NOMO-1 treated with DMSO at 0.1 percent for 48 hours (cell line): ENCODE results near the gene P3H2.
A peak's percentile ranks its signal among the peaks of the same experiment; 100 is the strongest.

Experiments used
- DNase-seq: peaks from one replicate; lab custom pipeline; 2025; ENCODE audit not compliant: unreplicated experiment; lab: John Stamatoyannopoulos, UW

Gene P3H2

DNA sequence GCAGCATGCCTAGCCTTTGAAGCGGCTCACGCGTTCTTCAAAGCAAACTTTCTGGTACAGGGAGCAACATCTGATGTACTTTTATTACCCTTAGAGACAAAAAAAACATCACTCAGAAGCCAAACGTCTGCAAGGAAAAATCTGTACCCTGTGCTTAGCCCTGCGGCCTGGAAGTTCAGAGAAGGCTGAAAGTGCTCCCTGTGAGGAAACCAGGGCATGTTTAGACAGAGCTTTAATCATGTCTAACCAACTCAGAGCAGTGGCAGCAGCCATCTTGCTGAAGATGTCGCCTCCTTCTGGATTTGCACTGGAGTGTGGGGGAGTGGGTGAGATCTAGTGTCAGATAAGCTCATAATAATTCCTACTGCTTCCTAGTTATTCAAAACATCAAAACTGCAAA, 170.4 kb downstream of the P3H2 start:
- no peak for DNase-seq

DNA sequence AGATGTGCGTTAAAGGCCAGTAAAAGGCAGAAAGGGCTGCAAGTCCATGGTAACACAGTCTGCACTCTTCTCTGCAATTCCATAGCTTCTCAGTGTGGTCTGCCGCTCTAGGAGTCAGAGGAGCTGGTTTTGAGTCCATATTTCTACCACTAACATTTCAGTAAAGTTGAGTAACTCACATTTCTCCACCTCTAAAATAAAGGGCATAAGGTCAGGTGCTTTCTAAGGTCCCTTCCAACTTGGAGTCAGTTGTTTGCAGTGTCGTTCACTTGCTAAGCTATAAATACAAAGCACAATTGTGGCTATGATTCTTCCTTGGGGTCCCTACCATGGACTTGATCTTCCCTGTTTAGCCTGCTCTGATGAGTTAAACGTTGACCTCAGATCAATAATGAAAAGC, 171.1 kb downstream of the P3H2 start:
- no peak for DNase-seq

DNA sequence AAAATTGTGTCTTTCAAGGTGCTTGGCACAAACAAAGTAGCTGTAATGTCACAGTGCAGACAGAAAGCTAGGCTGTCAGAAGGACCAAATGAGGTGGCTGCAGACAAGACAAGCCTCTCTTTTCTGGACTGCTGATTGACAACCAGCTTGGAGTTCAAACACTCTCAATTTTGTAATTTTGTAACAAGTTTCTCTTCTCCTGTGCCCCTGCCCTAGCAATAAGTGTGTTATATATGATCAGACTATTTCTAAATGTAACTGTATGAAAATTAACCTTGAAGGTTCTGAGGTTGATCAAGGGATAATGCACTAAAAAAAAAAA, 172.0 kb downstream of the P3H2 start:
- DNase-seq = no peak

DNA sequence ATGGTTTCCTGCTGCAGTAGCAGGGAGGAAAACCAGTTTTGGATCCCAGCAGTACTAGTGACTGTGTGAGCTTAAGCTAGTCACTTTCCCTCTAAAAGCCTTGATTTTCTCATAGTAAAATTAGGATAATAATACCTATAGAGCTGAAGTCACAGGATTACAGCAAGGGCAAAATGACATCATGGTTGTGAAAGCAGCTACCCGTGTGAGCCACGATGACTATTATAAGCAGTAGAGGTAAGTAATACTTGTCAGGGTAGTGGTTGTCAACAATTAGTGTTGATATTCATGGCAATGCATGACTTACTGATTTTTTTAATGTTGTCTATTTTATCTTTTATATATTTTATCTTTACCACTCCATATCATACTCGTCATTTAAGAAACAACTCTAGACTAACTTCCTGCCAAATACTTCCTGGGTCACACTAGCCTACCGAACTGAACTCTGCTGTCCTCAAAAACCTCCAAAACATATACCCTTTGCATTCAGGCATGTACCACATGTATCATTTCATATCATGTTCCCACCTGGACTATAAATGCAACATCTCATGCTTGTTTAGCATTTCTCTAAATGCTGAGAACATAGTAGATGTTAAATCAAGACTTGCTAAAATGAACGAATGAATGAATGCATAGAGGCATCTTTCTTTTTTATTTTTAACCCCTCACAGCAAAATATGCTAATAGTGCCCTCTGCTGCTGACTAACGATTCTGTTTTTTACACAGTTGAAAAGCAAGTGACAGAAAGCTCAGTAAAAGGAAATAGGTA, 172.6 kb downstream of the P3H2 start:
- peak; percentile 78 for DNase-seq

DNA sequence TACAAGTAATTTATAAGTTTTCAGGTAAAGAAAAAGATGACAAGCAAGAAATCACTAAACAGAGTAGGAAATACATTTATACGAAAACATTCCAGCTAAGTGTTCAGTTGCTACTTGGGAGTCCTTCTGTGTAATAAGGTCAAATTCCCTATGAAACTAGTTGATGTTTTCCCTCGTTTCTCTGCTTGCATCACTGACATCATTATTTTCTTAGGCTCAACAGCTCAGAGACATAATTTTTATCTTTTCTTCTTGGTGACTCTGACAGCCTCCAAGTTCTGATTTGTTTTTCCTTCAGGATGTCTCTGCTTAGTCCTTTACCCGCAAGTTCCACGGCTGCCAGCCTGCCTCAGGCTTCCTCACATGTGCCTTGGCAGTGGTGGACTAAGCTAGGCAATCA, 173.6 kb downstream of the P3H2 start:
- DNase-seq = no peak

DNA sequence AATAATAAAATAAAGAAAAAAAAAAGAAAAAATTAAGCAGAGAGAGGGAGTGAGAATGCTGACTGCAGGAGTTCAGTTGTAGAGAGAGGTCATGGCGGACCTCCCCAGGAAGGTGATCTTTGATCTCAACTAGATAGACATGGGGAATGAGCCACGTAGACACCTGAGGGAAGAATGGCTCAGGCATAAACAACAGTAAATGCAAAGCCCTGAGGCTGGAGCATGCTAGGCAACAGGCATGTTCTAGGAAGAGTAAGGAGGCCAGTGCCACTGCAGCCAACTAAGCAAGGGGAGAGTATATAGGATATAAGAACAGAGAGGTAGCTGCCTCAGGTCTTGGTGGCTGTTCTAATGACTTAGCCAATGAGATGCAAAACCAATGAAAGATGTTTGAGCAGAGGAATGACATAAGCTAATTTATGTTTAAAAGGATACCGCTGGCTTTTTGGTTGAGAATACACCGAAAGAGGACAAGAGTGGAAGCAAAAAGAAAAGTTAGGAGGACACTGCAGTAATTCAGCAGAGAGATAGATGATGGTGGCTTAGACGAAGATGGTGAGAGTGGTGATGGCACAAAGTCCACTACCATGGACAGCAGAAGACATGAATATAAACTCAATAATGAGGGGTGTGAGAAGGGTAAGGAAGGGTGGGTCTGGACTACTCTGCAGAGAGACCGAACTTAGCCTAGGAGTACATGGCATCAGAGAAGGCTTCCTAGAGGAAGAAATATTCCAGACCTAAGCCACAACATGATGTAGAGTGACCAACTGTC, 174.6 kb downstream of the P3H2 start:
- no peak for DNase-seq

DNA sequence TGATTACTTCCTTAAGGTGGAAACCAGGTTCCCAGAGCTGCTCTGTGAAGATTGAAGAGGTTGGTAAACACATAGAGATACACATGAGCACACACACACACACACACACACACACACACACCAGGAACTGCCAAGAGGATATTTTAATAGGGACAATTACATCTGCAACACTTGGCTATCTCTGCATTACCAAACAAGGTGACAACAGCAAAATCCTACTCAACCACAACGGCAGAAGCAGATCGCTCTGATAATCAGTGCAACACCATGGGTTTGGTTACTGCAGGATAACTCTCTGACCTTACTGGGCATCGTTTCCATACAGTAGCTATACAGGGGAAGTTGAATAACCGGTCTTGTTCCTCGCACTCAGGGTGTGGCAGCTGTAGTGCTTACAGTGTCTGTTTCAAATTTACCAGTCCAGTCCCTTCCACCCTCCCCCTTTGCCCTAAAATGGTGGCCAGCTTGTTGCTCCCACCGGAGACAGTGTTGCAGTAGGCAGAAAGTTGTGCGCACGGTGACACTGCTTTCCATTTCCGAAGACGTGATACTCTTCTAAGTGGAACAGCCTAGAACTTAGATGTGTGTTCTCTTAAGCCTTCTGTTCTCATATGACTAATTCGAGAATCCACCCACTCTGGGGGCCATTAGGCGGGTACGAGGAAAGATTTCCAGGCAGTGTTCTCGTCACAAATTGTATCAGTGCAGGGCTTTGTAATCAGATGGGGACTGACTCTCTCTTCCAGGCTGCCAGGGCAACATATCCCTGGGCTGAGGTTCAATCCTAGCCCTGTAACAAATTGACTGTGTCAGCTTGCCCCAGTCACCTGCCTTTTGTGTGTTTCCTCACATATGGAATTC, 176.2 kb downstream of the P3H2 start:
- no peak for DNase-seq

DNA sequence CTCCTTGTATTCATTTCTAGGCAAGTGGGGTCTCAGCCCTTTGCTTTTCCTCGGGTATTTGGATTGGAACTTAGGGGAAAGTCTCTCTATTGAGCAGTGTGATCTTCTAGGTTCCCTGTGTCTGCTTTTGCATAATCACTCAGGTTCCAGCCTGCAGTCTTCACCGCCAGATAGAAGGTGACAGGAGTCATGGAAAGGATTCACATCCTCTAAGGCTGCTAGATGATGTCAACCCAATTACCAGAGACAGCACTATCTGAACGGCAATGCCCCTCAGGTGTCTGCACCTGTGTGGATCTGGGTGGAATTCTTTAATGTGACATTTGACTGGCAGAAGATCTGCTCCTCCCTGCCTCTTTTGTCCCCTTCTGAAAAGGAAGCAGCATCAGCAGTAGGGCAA, 177.7 kb downstream of the P3H2 start:
- no peak for DNase-seq

DNA sequence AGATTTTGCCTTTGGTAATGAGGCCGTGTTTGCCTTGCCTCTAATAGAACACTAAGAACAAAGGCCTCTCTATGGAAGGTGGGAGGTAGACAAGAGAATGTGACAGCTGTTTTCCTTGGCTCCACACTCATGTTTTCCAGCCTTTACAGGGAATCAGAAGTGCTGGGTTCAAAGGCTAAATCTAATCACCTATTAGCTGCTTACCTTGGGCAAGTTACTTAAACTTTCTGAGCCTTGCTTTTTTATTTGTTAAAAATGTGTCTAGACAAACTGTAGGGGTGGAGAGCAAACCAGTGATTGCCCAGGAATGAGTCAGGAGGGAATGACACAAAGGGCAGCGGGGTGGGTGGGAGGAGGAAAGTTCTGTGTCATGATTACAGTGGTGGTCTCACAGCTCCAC, 179.0 kb downstream of the P3H2 start:
- no peak for DNase-seq

DNA sequence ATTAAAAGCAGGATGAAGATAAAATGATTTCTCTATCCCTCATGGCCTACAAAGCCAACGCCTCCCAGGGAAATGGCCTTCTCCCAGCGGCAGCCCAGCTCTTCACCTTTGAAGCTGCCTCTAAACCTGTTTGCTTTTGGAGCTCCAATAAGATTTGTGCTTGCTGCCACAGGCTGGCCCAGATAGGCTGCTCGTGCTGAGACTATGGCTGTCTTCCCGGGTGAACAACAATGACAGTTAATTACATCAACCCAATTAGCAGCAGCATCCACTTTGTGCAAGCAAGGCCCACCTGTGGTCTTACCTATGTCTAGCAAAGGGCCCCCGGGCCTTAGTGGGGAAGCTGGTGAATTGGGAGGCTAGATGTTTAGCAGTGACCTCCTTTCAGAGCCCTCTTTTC, 179.6 kb downstream of the P3H2 start:
- no peak for DNase-seq

DNA sequence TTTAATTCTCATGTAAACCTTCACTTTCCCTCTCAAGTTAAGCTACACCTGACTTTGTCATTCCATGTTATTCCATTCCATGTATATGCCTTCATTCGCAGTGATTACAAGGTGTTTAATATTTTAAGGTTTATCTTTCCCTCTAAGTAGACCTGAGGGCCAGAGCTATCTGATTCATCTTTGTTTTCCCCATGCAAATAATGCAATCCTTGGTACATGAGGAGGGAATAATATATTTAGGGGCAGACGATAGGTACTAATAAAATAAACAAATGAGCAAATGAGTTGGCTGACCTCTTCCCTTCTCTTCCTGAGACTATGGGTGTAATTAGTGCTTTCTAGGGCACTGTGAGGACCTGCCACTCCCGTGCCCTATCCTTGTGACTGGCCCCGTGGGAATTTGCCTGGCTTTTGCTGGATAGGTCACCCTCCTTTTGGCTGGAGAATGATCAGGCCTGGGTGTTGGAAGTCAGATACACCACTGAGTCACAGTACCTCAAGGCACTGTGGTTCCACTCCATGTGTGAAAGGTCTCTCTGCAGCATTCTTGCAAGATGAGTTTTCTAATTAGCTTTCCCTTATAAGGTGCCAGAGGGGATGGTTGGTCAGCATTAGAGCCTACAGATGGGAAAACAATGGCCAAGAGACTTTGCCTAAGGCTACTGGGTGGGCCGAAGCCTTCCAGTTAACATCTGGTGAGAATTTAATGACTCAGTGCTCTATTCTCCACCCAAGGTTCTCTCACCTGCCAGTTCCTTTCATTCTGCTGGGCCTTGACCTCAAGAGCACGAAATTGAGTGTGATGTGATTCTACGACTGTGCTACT, 183.2 kb downstream of the P3H2 start:
- DNase-seq = no peak

DNA sequence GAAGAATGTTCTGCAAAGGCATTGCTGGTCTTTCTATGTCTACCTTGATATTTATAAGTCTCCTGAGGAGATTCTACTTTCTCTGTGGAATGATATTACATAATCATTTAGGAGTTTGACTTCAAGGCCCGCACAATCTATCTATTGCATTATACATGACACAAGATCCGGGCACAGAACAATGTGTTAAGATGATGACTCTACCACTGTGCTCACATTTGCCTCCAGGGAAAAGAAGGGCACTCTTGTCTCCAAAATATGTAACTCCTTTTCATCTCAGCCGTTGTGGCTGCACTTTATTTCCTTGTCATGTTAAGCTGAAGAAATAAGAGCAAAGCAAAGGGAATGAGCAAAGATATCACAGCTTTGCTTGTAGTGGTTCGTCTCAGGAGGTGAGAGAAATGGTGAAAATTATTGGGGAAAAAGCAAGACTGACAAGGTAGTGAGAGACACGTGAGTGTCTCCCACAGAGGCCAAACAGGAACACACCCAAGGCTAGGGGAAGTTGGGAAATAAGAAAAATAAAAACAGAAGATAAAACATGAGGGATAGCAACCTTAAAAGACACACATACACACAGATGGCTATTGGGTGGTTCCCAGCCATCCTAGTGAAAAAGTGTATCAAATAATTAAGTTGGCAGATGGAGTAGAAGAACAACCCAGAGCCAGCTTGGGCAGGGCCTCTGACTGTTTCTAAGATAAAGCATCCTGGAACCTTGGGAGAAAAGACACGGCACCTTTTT, 184.3 kb downstream of the P3H2 start:
- peak; percentile 22 for DNase-seq

DNA sequence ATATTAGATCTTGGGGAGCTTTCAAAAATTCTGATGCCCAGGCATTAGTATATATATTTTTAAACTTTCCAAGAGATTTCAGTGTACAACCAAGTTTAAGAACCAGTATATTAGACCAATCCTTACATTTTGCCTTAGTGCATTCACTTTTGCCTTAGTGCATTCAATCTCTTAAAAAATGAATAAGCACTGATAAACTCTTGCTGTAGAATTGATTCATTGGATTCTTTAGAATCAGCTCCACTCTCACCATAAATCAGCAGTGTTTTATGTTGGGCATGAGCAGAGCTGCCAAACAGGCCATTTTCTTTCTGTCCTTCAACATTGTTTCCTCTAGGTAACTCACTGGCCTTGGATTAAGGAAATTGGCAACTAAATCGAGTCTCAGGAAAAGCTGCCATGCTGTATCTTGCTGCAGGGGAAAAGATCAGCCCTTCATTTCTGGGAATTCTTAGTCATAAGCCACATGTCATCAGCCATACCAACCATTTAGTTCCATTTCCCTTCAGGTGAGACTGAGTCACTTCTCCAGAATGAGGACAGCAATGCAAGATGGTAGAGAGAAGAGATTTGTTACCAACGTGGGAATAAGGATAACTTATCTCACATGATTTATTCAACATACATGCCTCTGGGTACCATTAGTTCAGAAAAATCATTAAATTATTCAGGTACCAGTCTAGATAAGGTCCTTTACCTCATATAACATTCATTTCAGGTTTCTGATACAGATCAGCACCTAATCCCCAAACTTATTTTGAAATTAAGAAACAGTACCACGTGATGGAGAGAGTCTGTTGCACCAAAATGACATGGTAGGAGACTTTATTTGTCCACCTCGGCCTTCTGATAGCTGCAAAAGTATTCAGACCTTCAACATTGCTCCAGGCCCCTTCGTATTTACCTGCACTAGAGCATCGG, 192.5 kb downstream of the P3H2 start:
- DNase-seq = no peak

DNA sequence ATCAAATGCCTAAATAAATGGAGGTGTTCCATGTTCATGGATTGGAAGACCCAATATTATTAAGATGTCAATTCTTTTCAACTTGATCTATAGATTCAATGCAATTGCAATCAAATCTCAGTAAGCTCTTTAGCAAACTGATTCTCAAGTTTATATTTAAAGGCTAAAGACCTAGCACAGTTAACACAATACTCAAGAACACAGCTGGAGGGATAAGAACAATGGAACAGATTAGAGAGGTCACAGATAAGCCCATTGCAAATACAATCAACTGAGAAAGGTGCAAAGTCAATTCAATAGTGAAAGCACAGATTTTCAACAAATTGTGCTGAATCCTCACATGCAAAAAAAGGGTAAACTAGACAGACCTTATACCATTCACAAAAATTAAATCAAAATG, 198.9 kb downstream of the P3H2 start:
- no peak for DNase-seq

DNA sequence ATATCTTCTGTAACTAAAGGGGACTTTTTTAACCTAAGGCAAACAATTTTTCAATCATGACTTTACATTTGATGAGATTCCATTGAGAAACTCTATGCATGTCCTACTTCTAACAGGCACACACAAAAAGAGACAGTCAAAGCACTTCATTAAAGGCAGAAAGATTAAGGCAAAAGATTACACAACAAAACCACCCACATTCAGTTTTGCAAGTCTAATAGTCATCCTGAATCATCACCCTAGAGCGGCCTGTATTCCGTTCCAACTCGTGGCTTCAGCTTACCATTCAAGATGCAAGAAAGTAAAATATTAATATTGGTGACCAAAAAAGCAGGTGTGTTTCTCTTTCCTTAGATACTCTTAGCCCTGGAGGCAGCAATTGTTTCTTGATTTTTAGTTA, 205.9 kb downstream of the P3H2 start:
- DNase-seq = peak; percentile 98

DNA sequence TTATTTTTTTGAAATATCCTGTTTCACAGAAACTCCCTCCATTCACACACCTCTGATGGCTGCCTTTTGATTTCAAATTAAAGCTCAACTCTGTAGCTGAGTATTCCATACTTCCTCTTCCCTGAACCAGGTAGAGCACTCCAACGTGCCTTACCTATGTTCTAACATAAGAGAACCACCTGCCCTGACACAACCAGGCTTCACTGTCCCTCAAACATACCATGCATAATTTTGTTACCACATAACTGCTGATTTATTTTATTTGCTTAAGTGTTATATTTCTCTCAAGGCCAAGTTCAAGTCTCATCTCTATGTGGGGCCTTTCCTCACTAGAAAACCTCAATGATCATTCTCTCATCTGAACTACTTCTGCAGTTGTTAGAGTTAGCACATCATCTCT, 209.7 kb downstream of the P3H2 start:
- no peak for DNase-seq

DNA sequence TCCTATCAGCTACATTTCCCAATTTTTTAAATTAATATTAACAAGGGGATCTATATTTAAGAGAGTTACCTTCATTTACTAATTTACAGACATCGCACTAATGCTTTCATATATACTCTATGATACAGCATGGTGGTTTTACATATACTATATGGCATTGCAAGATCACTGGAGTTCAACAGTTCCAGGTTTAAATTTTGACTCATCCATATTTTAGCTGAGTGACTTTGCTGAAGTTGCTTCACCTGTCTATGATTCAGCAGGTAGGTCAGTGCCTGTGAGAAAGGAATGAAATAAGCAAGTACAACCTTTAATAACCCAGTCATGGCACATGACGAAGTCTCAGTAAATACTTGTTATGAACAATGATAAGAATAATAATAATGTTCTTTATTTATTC, 211.1 kb downstream of the P3H2 start:
- no peak for DNase-seq

DNA sequence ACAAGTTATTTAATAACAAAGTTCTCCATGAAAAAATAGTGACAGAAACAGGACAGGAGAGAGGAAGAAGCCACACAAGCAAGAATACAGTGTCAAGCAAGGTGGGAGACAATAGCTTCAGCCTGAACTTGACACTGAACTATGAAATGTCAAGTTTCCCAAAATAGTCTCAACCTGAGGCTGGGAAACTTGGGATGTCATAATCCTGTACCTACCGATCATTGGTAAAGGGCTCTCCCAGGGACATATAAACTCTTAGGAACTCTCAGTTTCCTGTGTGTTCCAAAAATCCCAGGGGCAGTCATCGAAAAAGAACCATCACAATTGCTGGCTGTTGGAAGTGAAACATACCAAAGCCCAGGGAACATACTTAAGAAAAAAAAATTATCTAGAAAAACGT, 211.6 kb downstream of the P3H2 start:
- DNase-seq = no peak

DNA sequence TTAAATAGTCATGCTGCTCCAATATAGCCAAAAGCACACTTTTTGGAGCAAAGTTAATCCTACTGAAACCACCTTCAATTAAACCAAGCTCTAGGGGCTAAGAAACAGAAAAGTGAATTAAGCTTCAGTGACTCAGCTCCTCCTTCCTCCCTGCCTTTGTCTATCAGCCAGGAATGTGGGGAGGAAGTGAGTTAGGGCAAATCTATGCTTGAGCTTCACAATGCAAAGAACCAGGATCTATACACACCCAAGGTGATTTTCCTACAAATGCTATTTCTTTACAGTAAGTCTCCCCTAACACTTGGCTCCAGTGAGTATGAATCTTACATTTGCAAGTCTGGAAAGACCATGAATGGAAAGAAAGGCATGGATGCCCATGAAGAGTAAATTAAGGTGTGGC, 212.1 kb downstream of the P3H2 start:
- DNase-seq = no peak
